Right lobe of liver (tissue), 6 donors: Measurements from ENCODE around the gene TMEM35A. TPM values are rescaled to one million over a fixed set of nuclear protein-coding genes. Genes with fewer than 3 reads are reported as not detected.
"Not testable (repeated sequence)": the region's sequence is repeated elsewhere in the genome, so short reads cannot be mapped to it uniquely, and the experiment has no call there.

Source experiments
- ATAC-seq, 4 donors: fragments of 200-7000 bp; cut with Tn5 transposase; one replicate each; pipeline ENCODE4 v1.9.1; 2020; ENCODE audit warnings: mild to moderate bottlenecking in 4 of 4, moderate library complexity in 4 of 4
- DNase-seq, 3 donors: peaks; one replicate each; pipeline ENCODE4 v3.0.0-alpha.2; 2020
- H3K27ac ChIP-seq, 3 donors: fragments of 200-600 bp; one replicate each; pipeline ENCODE4 v1.8.0; 2022
- H3K27me3 ChIP-seq, 2 donors: fragments of 200-600 bp; one replicate each; pipeline ENCODE4 v1.8.0; 2022
- H3K36me3 ChIP-seq, 4 donors: fragments of 200-600 bp; sonication (generic) in 1 of 4; one replicate each; pipeline versions ENCODE4 v1.5.1 to v1.8.0; 2017 to 2022; ENCODE audit warnings: control low read depth in 1 of 4
- H3K4me1 ChIP-seq, 4 donors: fragments of 200-600 bp; sonication (generic) in 1 of 4; one replicate each; pipeline versions ENCODE4 v1.5.1 to v1.8.0; 2017 to 2022; ENCODE audit warnings: control low read depth in 1 of 4
- H3K4me3 ChIP-seq, 3 donors: fragments of 200-600 bp; one replicate each; pipeline ENCODE4 v1.8.0; 2022
- H3K9me3 ChIP-seq, 4 donors: fragments of 200-600 bp; sonication (generic) in 1 of 4; one replicate each; pipeline versions ENCODE4 v1.5.1 to v1.8.0; 2017 to 2022; ENCODE audit warnings: control low read depth in 1 of 4
- POLR2A ChIP-seq: fragments of 450-650 bp; IDR thresholded peaks from one replicate; pipeline ENCODE4 v1.6.1; 2017; ENCODE audit warnings: antibody characterized with exemption, mild to moderate bottlenecking
- WGBS: methylation state at CpG from one replicate; pipeline ENCODE4 v1.1.6; 2018; ENCODE audit warnings: low coverage, low lambda C conversion rate; ENCODE audit not compliant: insufficient coverage; ENCODE audit errors: missing lambda C conversion rate; 5-methylcytosine and 5-hydroxymethylcytosine counted together
- intact Hi-C, 2 donors: fragments of 100-400 bp; cut with DNase I; formaldehyde crosslinking; loops; one replicate each; pipeline versions ENCODE4 v1.11.2 to v1.14.1; 2022
- total RNA-seq, 6 experiments: library from RNA; depleted of rRNA in 2 of 6; stranded (reverse); fragments of >200 nt in 2 of 6; fragmentation: NEBNext Ultra II Directional in 3 of 6; extraction: Animal tissue kit (Norgen Biotek cat#: 25700) in 3 of 6; gene quantifications; one replicate each; pipeline versions ENCODE4 v1.1.0 to v1.2.4, GENCODE V29; 2016 to 2023
- TF ChIP-seq, protein P1 (sequence below), 4 donors: fragments of 200-600 bp in 3 of 4; fragments of 450-650 bp in 1 of 4; IDR thresholded peaks; one replicate each; pipeline versions ENCODE4 v1.5.1 to v1.8.0; 2016 to 2022; ENCODE audit warnings: antibody characterized with exemption in 4 of 4, mild to moderate bottlenecking in 2 of 4
- donor health status: DM: no; HTN: yes; CAD: no.
- donor health status: DM: no; HTN: no; CAD: no.
- donor health status: DM: no; HTN: no; CAD: no.
- donor health status: DM: no; HTN: yes; CAD: no.
- donor health status: DM: no; HTN: yes; CAD: no.

Gene TMEM35A
- total RNA-seq, 6 experiments from 2014 or later: not detected

DNA sequence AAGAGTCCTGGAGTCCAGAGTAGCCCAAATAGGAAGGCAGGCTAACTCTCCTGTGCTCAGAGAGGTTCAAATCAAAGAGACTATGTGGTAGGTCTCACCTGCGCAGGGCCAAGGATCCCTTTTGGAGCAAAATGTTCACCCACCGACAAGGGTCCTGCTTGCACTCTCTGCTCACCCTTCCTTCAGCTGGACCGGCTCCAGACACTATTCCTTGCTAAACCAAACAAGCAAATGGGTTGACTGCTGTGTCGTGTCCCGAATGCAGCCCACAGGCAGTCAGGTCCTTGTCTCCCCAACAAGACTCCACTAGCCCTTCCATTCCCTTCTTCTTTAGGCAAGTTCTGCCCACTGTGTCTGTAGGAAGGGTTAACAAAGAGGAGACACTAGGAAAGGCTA lies 27.5 kb upstream of the TMEM35A start:
- Histone ChIP-seq H3K27me3 (no peaks in the 10 kb centered on the region), H3K4me1 (no peaks in the 10 kb centered on the region), H3K36me3 (no peaks in the 10 kb centered on the region), H3K27ac (peak overlapping the region; percentile 70 to 78 (median 76)), H3K9me3 (no peaks in the 10 kb centered on the region), H3K4me3 (peak overlapping the region; percentile 52 to 66 (median 63))
- TF ChIP-seq, protein P1, sequence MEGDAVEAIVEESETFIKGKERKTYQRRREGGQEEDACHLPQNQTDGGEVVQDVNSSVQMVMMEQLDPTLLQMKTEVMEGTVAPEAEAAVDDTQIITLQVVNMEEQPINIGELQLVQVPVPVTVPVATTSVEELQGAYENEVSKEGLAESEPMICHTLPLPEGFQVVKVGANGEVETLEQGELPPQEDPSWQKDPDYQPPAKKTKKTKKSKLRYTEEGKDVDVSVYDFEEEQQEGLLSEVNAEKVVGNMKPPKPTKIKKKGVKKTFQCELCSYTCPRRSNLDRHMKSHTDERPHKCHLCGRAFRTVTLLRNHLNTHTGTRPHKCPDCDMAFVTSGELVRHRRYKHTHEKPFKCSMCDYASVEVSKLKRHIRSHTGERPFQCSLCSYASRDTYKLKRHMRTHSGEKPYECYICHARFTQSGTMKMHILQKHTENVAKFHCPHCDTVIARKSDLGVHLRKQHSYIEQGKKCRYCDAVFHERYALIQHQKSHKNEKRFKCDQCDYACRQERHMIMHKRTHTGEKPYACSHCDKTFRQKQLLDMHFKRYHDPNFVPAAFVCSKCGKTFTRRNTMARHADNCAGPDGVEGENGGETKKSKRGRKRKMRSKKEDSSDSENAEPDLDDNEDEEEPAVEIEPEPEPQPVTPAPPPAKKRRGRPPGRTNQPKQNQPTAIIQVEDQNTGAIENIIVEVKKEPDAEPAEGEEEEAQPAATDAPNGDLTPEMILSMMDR (IDR thresholded peaks at IDR 0.05): no peak
- TF ChIP-seq POLR2A: no peak
- DNase-seq (peak in 1 of 3 donors; percentile 35), ATAC-seq (peak; percentile 3 to 17 (median 4))
- whole genome bisulfite sequencing: 18% methylated on average over 3 of the region's 5 CpGs
- intact Hi-C loops: no loop called here

DNA sequence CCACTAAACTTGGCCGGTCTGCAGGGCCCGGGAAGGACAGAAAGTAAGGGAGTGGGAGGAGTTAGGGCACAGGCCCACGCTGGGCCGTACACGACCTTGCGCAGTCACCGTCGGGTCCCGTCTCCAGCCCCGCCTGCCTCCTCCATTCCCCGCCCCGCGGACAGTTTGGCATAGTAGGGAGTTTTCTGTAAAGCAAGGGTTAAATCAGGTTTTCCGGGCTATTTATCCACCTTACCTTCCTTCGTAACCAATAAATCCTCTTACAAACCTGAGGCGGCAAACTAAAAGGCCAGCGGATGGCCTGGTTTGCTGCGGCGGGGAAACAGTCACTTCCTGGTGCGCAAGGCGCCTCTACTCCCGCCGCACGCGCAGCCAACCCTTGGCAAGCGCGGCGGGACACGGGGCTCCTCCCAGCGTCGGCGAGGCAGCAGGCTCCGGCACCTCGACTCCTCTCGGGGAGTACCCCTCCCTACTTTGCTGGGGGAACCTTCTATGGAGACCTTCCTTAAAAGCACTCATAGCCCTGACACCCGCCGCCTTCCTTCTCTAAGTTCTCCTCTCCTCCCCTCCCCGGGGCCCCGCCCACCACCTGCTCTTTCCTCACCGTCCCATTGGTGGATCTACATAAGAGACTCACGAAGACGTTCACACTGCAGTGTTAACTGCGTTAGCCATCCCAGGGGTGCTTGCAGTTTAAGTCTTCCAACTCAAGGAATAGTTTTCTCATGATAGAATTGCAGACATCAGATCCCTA lies 27.0 kb upstream of the TMEM35A start, which contains the start of gene TRMT2B:
TSS of gene TRMT2B (minus strand) at position 563 of the 754 bp plus-strand sequence. CDS start 9,822 bp downstream, outside the sequence.
- no peaks in the 10 kb centered on the region for H3K4me1 ChIP-seq
- peak within 1 kb of the TSS; percentile 52 to 66 (median 63) for H3K4me3 ChIP-seq
- no peaks in the 10 kb centered on the region for H3K27me3 ChIP-seq
- H3K9me3 ChIP-seq: no peaks in the 10 kb centered on the region
- TF ChIP-seq, protein P1 (IDR thresholded peaks at IDR 0.05): no peak
- TF ChIP-seq POLR2A: peak; percentile 31
- intact Hi-C loops: no loop called here
- H3K27ac ChIP-seq: peak within 1 kb of the TSS; percentile 70 to 78 (median 76)
- WGBS: 28% methylated on average over 26 of the region's 43 CpGs
- DNase-seq: peak; percentile 78 to 82 (median 79)
- no peaks in the 10 kb centered on the region for H3K36me3 ChIP-seq
- ATAC-seq: peak; percentile 97 to 98 (median 98)

DNA sequence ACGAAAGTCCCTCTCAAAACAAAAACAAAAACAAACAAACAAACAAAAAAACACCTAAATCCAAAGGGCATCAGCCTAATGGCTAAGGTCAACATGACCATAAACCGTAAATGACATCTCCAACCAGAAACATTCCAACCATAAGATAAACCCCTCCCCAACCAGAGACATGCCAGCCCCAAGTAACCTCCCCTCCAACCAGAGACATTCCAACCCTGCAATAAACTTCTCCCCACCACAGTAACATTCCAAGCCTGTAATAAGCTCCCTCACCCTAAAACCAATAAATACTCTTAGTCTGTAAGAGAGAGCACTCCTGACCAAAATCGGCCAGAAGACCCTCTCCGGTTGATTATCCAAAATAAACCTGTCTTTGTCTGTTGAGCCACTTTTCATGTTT lies 22.1 kb upstream of the TMEM35A start:
- WGBS: 67% methylated on average over 4 of the region's 4 CpGs

DNA sequence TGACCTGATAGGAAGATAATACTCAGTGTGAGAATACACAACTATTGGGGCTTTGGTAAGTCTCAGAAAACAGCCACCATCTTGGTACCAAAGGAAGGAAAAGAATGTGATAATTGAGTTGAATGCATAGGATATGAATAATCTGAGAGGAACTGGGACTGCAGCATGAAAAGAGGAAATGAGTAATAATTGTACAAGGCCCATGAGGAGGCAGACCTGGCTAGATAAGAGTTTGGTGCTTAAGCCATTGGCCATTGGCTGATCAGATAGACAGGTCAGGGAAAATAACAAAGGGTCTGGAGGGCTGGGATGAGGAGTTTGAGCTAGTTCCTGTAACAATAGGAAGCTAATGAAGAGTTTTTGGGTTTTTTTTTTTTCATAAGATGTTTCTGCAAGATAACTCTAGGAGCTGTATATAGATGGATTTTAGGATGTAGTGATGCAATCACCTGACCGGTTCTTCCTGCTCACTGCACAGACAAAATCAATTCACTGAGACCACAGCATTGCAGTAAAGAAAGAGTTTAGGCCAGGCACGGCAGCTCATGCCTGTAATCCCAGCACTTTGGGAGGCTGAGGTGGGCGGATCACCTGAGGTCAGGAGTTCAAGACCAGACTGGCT lies 21.5 kb upstream of the TMEM35A start:
- H3K9me3 ChIP-seq: no peaks in the 10 kb centered on the region
- TF ChIP-seq POLR2A: no peak
- TF ChIP-seq, protein P1 (IDR thresholded peaks at IDR 0.05): no peak
- DNase-seq (no peak), ATAC-seq (no peak)
- intact Hi-C loops: no loop called here
- no peak overlapping the region for H3K4me3 ChIP-seq
- no peaks in the 10 kb centered on the region for H3K4me1 ChIP-seq
- H3K36me3 ChIP-seq: no peaks in the 10 kb centered on the region
- no peaks in the 10 kb centered on the region for H3K27me3 ChIP-seq
- no peak overlapping the region for H3K27ac ChIP-seq
- 33% methylated on average over 1 of the region's 3 CpGs for WGBS

More for the DNA sequence above, 22.1 kb upstream of the TMEM35A start:
- H3K4me3 ChIP-seq, H3K36me3 ChIP-seq, H3K27me3 ChIP-seq, H3K27ac ChIP-seq, H3K4me1 ChIP-seq, ATAC-seq, DNase-seq, H3K9me3 ChIP-seq, intact Hi-C loops: not testable (repeated sequence)

DNA sequence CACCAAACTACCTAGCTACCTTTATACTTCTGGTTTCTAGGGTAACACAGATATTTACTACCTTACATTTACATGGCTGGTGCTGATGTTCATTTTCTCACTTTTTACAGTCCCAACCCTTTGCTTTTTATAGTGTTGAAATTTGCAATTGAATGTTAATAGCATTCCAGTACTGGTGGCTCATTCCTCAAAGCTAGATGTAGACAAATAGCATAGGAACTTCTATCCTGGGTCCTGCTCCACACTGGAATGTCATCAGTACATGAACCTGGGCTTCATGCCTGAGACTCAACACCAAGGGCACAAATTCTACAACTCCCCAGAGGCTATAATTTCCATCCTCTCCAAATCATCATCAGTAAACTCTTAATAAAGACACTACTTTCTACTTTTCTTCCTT lies 16.5 kb upstream of the TMEM35A start:
- intact Hi-C loops: no loop called here
- Histone ChIP-seq H3K4me1 (no peaks in the 10 kb centered on the region), H3K27ac (no peak overlapping the region), H3K36me3 (no peaks in the 10 kb centered on the region), H3K9me3 (no peaks in the 10 kb centered on the region), H3K27me3 (no peaks in the 10 kb centered on the region), H3K4me3 (no peak overlapping the region)
- DNase-seq (no peak), ATAC-seq (no peak)
- TF ChIP-seq POLR2A: no peak
- TF ChIP-seq, protein P1 (IDR thresholded peaks at IDR 0.05): no peak
